ENCODE data around the gene TSN.
"Not testable (repeated sequence)": the region's sequence is repeated elsewhere in the genome, so short reads cannot be mapped to it uniquely, and the experiment has no call there.

Gene TSN

GRCh38 chr2:121805766-121806143, 50.3 kb downstream of the TSN start:
- Histone ChIP-seq H3K27me3 (ENCODE audit: control insufficient read depth, insufficient read depth, low read length) (peaks cover 32% of the 10 kb centered on the region), H3K9me3 (replicated peaks; ENCODE audit: low read length) (no peaks in the 10 kb centered on the region), H3K4me3 (ENCODE audit: low read length) (no peak overlapping the region), H3K4me2 (ENCODE audit: low read length) (no peak overlapping the region), H3K9ac (ENCODE audit: low read depth, low read length) (no peak overlapping the region), H3K36me3 (ENCODE audit: insufficient read depth, low read length) (no peaks in the 10 kb centered on the region), H3K4me1 (ENCODE audit: control insufficient read depth, insufficient read depth, low read length) (peaks cover 6% of the 10 kb centered on the region)

- H3K36me3 ChIP-seq (ENCODE audit: insufficient read depth, low read length); H3K9me3 ChIP-seq (replicated peaks; ENCODE audit: low read length); H3K9ac ChIP-seq (ENCODE audit: low read depth, low read length); H3K4me3 ChIP-seq (ENCODE audit: low read length); H3K4me1 ChIP-seq (ENCODE audit: control insufficient read depth, insufficient read depth, low read length); H3K4me2 ChIP-seq (ENCODE audit: low read length): not testable (repeated sequence)
- peaks cover 32% of the 10 kb centered on the region for H3K27me3 ChIP-seq (ENCODE audit: control insufficient read depth, insufficient read depth, low read length)
Measured at GRCh38 chr2:121807771-121808170, 52.3 kb downstream of the TSN start.

- H3K4me2 ChIP-seq (ENCODE audit: low read length), result no peak overlapping the region
- H3K4me3 ChIP-seq (ENCODE audit: low read length), result no peak overlapping the region
- no peaks in the 10 kb centered on the region for H3K9me3 ChIP-seq (replicated peaks; ENCODE audit: low read length)
- peaks cover under 1% of the 10 kb centered on the region for H3K4me1 ChIP-seq (ENCODE audit: control insufficient read depth, insufficient read depth, low read length)
- peaks cover 29% of the 10 kb centered on the region for H3K27me3 ChIP-seq (ENCODE audit: control insufficient read depth, insufficient read depth, low read length)
- no peak overlapping the region for H3K9ac ChIP-seq (ENCODE audit: low read depth, low read length)
- no peaks in the 10 kb centered on the region for H3K36me3 ChIP-seq (ENCODE audit: insufficient read depth, low read length)
Measured at GRCh38 chr2:121809607-121810006, 54.2 kb downstream of the TSN start.

GRCh38 chr2:121810959-121811853, 55.8 kb downstream of the TSN start:
- Histone ChIP-seq H3K4me2 (ENCODE audit: low read length) (no peak overlapping the region), H3K4me3 (ENCODE audit: low read length) (no peak overlapping the region), H3K36me3 (ENCODE audit: insufficient read depth, low read length) (no peaks in the 10 kb centered on the region), H3K9ac (ENCODE audit: low read depth, low read length) (no peak overlapping the region), H3K27me3 (ENCODE audit: control insufficient read depth, insufficient read depth, low read length) (peaks cover 20% of the 10 kb centered on the region), H3K4me1 (ENCODE audit: control insufficient read depth, insufficient read depth, low read length) (no peaks in the 10 kb centered on the region), H3K9me3 (replicated peaks; ENCODE audit: low read length) (no peaks in the 10 kb centered on the region)

GRCh38 chr2:121813083-121813482, 57.6 kb downstream of the TSN start:
- H3K27me3 ChIP-seq (ENCODE audit: control insufficient read depth, insufficient read depth, low read length), result peaks cover 16% of the 10 kb centered on the region
- not testable (repeated sequence) for H3K4me2 ChIP-seq (ENCODE audit: low read length); H3K9ac ChIP-seq (ENCODE audit: low read depth, low read length); H3K9me3 ChIP-seq (replicated peaks; ENCODE audit: low read length); H3K4me1 ChIP-seq (ENCODE audit: control insufficient read depth, insufficient read depth, low read length); H3K36me3 ChIP-seq (ENCODE audit: insufficient read depth, low read length); H3K4me3 ChIP-seq (ENCODE audit: low read length)

- Histone ChIP-seq H3K4me3 (ENCODE audit: low read length) (no peak overlapping the region), H3K36me3 (ENCODE audit: insufficient read depth, low read length) (no peaks in the 10 kb centered on the region), H3K4me1 (ENCODE audit: control insufficient read depth, insufficient read depth, low read length) (no peaks in the 10 kb centered on the region), H3K9ac (ENCODE audit: low read depth, low read length) (no peak overlapping the region), H3K27me3 (ENCODE audit: control insufficient read depth, insufficient read depth, low read length) (peaks cover 11% of the 10 kb centered on the region), H3K4me2 (ENCODE audit: low read length) (no peak overlapping the region), H3K9me3 (replicated peaks; ENCODE audit: low read length) (no peaks in the 10 kb centered on the region)
Measured at GRCh38 chr2:121815216-121815615, 59.8 kb downstream of the TSN start.

GRCh38 chr2:121816797-121817196, 61.3 kb downstream of the TSN start:
- H3K4me3 ChIP-seq (ENCODE audit: low read length), result no peak overlapping the region

GRCh38 chr2:121817304-121817703, 61.9 kb downstream of the TSN start:
- H3K4me1 ChIP-seq (ENCODE audit: control insufficient read depth, insufficient read depth, low read length); H3K36me3 ChIP-seq (ENCODE audit: insufficient read depth, low read length); H3K4me2 ChIP-seq (ENCODE audit: low read length); H3K9me3 ChIP-seq (replicated peaks; ENCODE audit: low read length); H3K9ac ChIP-seq (ENCODE audit: low read depth, low read length); H3K4me3 ChIP-seq (ENCODE audit: low read length): not testable (repeated sequence)
- peaks cover 22% of the 10 kb centered on the region for H3K27me3 ChIP-seq (ENCODE audit: control insufficient read depth, insufficient read depth, low read length)

More at GRCh38 chr2:121816797-121817196, 61.3 kb downstream of the TSN start:
- Histone ChIP-seq H3K36me3 (ENCODE audit: insufficient read depth, low read length) (no peaks in the 10 kb centered on the region), H3K9ac (ENCODE audit: low read depth, low read length) (no peak overlapping the region), H3K4me1 (ENCODE audit: control insufficient read depth, insufficient read depth, low read length) (no peaks in the 10 kb centered on the region), H3K9me3 (replicated peaks; ENCODE audit: low read length) (no peaks in the 10 kb centered on the region), H3K27me3 (ENCODE audit: control insufficient read depth, insufficient read depth, low read length) (peaks cover 22% of the 10 kb centered on the region), H3K4me2 (ENCODE audit: low read length) (no peak overlapping the region)

Measured in skeletal muscle satellite cell (primary cell).